ENCODE measurements around the gene TANC1.

GRCh38 chr2:159125858-159126257 is 157.4 kb downstream of the TANC1 start:
- TF ChIP-seq, protein P1, sequence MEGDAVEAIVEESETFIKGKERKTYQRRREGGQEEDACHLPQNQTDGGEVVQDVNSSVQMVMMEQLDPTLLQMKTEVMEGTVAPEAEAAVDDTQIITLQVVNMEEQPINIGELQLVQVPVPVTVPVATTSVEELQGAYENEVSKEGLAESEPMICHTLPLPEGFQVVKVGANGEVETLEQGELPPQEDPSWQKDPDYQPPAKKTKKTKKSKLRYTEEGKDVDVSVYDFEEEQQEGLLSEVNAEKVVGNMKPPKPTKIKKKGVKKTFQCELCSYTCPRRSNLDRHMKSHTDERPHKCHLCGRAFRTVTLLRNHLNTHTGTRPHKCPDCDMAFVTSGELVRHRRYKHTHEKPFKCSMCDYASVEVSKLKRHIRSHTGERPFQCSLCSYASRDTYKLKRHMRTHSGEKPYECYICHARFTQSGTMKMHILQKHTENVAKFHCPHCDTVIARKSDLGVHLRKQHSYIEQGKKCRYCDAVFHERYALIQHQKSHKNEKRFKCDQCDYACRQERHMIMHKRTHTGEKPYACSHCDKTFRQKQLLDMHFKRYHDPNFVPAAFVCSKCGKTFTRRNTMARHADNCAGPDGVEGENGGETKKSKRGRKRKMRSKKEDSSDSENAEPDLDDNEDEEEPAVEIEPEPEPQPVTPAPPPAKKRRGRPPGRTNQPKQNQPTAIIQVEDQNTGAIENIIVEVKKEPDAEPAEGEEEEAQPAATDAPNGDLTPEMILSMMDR (conservative IDR thresholded peaks at IDR 0.05 in 1 of 2, IDR thresholded peaks at IDR 0.05 in 1 of 2; ENCODE audit: extremely low read depth in 1 of 2, insufficient read depth in 1 of 2, low read depth in 1 of 2, low read length in 2 of 2) = no peak
- no peak for TF ChIP-seq EZH2 (IDR thresholded peaks at IDR 0.05; ENCODE audit: borderline replicate concordance, low read length)
